ENCODE measurements around the gene NPHP1. TPM values are rescaled to one million over a fixed set of nuclear protein-coding genes. Genes with fewer than 3 reads are reported as not detected.
"Not testable (repeated sequence)": the region's sequence is repeated elsewhere in the genome, so short reads cannot be mapped to it uniquely, and the experiment has no call there.

NPHP1 gene
- total RNA-seq, 2 experiments from 2014 or later = 0.18 to 0.61 TPM

GRCh38 chr2:110170102-110170501 lies 34.7 kb downstream of the NPHP1 start:
- Mint-ChIP-seq H3K4me1 (peaks cover 6% of the 10 kb centered on the region), H3K36me3 (no peaks in the 10 kb centered on the region), H3K9me3 (ENCODE audit: low read depth) (no peaks in the 10 kb centered on the region), H3K27ac (no peak overlapping the region), H3K4me3 (no peak overlapping the region), H3K27me3 (peaks cover 6% of the 10 kb centered on the region)
- DNase-seq (no peak), ATAC-seq (no peak)
- CTCF ChIA-PET = interaction anchor here (1.0 kb wide), 1 partner anchor 13 kb away, joined by 7 read pairs; no protein-coding TSS in a partner anchor

- Mint-ChIP-seq H3K27ac (no peak overlapping the region), H3K9me3 (ENCODE audit: low read depth) (no peaks in the 10 kb centered on the region), H3K27me3 (peaks cover 10% of the 10 kb centered on the region), H3K36me3 (no peaks in the 10 kb centered on the region), H3K4me1 (peaks cover 3% of the 10 kb centered on the region), H3K4me3 (no peak overlapping the region)
- DNase-seq (no peak), ATAC-seq (no peak)
- CTCF ChIA-PET = interaction anchor here (2.6 kb wide), 1 partner anchor 10 kb away, joined by 12 read pairs; no protein-coding TSS in a partner anchor
Observed at GRCh38 chr2:110167326-110168000, 37.4 kb downstream of the NPHP1 start.

GRCh38 chr2:110166266-110166665 lies 38.5 kb downstream of the NPHP1 start:
- Mint-ChIP-seq H3K27ac (no peak overlapping the region), H3K36me3 (no peaks in the 10 kb centered on the region), H3K4me3 (no peak overlapping the region), H3K9me3 (ENCODE audit: low read depth) (no peaks in the 10 kb centered on the region), H3K4me1 (peaks cover 3% of the 10 kb centered on the region), H3K27me3 (peaks cover 11% of the 10 kb centered on the region)
- ATAC-seq = no peak
- no peak for DNase-seq
- CTCF ChIA-PET = interaction anchor here (2.6 kb wide), 1 partner anchor 9 kb away, joined by 12 read pairs; no protein-coding TSS in a partner anchor

- CTCF ChIA-PET = interaction anchor here (0.8 to 2.0 kb wide), 4 partner anchors 9 to 48 kb away, joined by 3 to 12 read pairs (median 6); partner anchors contain the start of gene NPHP1
- Mint-ChIP-seq H3K4me3 (no peak overlapping the region), H3K4me1 (peaks cover 6% of the 10 kb centered on the region), H3K36me3 (peaks cover 3% of the 10 kb centered on the region), H3K27ac (no peak overlapping the region), H3K9me3 (ENCODE audit: low read depth) (peaks cover 10% of the 10 kb centered on the region), H3K27me3 (peaks cover 6% of the 10 kb centered on the region)
- DNase-seq = peak; percentile 46
- peak; percentile 77 for ATAC-seq
Observed at GRCh38 chr2:110157153-110157793, 47.5 kb downstream of the NPHP1 start.

GRCh38 chr2:110154828-110155227 lies 50.0 kb downstream of the NPHP1 start:
- H3K36me3 Mint-ChIP-seq; H3K4me3 Mint-ChIP-seq; H3K27ac Mint-ChIP-seq; H3K9me3 Mint-ChIP-seq (ENCODE audit: low read depth); CTCF ChIA-PET; ATAC-seq; H3K4me1 Mint-ChIP-seq; DNase-seq; H3K27me3 Mint-ChIP-seq: not testable (repeated sequence)

GRCh38 chr2:110154188-110154587 lies 50.6 kb downstream of the NPHP1 start:
- H3K27me3 Mint-ChIP-seq, H3K27ac Mint-ChIP-seq, CTCF ChIA-PET: not testable (repeated sequence)

GRCh38 chr2:110153416-110153815 lies 51.4 kb downstream of the NPHP1 start:
- DNase-seq (no peak), ATAC-seq (no peak)
- Mint-ChIP-seq H3K36me3 (peaks cover 3% of the 10 kb centered on the region), H3K9me3 (ENCODE audit: low read depth) (peaks cover 10% of the 10 kb centered on the region), H3K4me3 (no peak overlapping the region), H3K4me1 (peaks cover 8% of the 10 kb centered on the region), H3K27ac (no peak overlapping the region), H3K27me3 (peaks cover 7% of the 10 kb centered on the region)
- CTCF ChIA-PET = interaction anchor here (0.6 kb wide), 1 partner anchor 54 kb away, joined by 4 read pairs; no protein-coding TSS in a partner anchor

More at GRCh38 chr2:110154188-110154587, 50.6 kb downstream of the NPHP1 start:
- not testable (repeated sequence) for H3K4me3 Mint-ChIP-seq; DNase-seq; ATAC-seq; H3K36me3 Mint-ChIP-seq; H3K9me3 Mint-ChIP-seq (ENCODE audit: low read depth); H3K4me1 Mint-ChIP-seq

- Mint-ChIP-seq H3K4me3 (no peak overlapping the region), H3K27me3 (peaks cover 4% of the 10 kb centered on the region), H3K4me1 (peaks cover 8% of the 10 kb centered on the region), H3K36me3 (peaks cover 3% of the 10 kb centered on the region), H3K9me3 (ENCODE audit: low read depth) (peaks cover 12% of the 10 kb centered on the region), H3K27ac (no peak overlapping the region)
- CTCF ChIA-PET = no interaction called here
- no peak for DNase-seq
- ATAC-seq = no peak
Observed at GRCh38 chr2:110152943-110153342, 51.9 kb downstream of the NPHP1 start.

- CTCF ChIA-PET = no interaction called here
- peaks cover 12% of the 10 kb centered on the region for H3K9me3 Mint-ChIP-seq (ENCODE audit: low read depth)
- no peak for DNase-seq
- H3K36me3 Mint-ChIP-seq = peaks cover 3% of the 10 kb centered on the region
- no peak overlapping the region for H3K27ac Mint-ChIP-seq
- ATAC-seq = no peak
- no peak overlapping the region for H3K4me3 Mint-ChIP-seq
- H3K4me1 Mint-ChIP-seq = peaks cover 2% of the 10 kb centered on the region
- H3K27me3 Mint-ChIP-seq = peaks cover 2% of the 10 kb centered on the region
Observed at GRCh38 chr2:110149330-110150220, 55.2 kb downstream of the NPHP1 start.

GRCh38 chr2:110146945-110147332 lies 57.9 kb downstream of the NPHP1 start:
- no peaks in the 10 kb centered on the region for H3K36me3 Mint-ChIP-seq
- CTCF ChIA-PET = no interaction called here
- H3K9me3 Mint-ChIP-seq (ENCODE audit: low read depth) = peaks cover 2% of the 10 kb centered on the region
- H3K27ac Mint-ChIP-seq = no peak overlapping the region
- no peaks in the 10 kb centered on the region for H3K27me3 Mint-ChIP-seq
- no peak for ATAC-seq
- H3K4me3 Mint-ChIP-seq = no peak overlapping the region
- peaks cover 2% of the 10 kb centered on the region for H3K4me1 Mint-ChIP-seq
- DNase-seq = no peak

- no peak for DNase-seq
- CTCF ChIA-PET = no interaction called here
- Mint-ChIP-seq H3K27me3 (no peaks in the 10 kb centered on the region), H3K9me3 (ENCODE audit: low read depth) (peaks cover 2% of the 10 kb centered on the region), H3K27ac (no peak overlapping the region), H3K36me3 (no peaks in the 10 kb centered on the region), H3K4me1 (peaks cover 2% of the 10 kb centered on the region), H3K4me3 (no peak overlapping the region)
- no peak for ATAC-seq
Observed at GRCh38 chr2:110146183-110146944, 58.4 kb downstream of the NPHP1 start.

- Mint-ChIP-seq H3K4me3 (no peak overlapping the region), H3K27ac (no peak overlapping the region), H3K27me3 (no peaks in the 10 kb centered on the region), H3K9me3 (ENCODE audit: low read depth) (peaks cover 2% of the 10 kb centered on the region), H3K36me3 (no peaks in the 10 kb centered on the region), H3K4me1 (no peaks in the 10 kb centered on the region)
- no peak for ATAC-seq
- CTCF ChIA-PET = no interaction called here
- DNase-seq = no peak
Observed at GRCh38 chr2:110143982-110144381, 60.8 kb downstream of the NPHP1 start.

GRCh38 chr2:110140401-110140800 lies 64.4 kb downstream of the NPHP1 start:
- no peak overlapping the region for H3K4me3 Mint-ChIP-seq
- H3K9me3 Mint-ChIP-seq (ENCODE audit: low read depth) = no peaks in the 10 kb centered on the region
- no peak for DNase-seq
- no peaks in the 10 kb centered on the region for H3K36me3 Mint-ChIP-seq
- H3K27me3 Mint-ChIP-seq = no peaks in the 10 kb centered on the region
- CTCF ChIA-PET = no interaction called here
- H3K4me1 Mint-ChIP-seq = no peaks in the 10 kb centered on the region
- ATAC-seq = no peak
- no peak overlapping the region for H3K27ac Mint-ChIP-seq

Measured in activated CD8-positive, alpha-beta memory T cell treated with anti-CD3 and anti-CD28 coated beads, Interleukin-2, amount 10 ng/mL, durations not matched to agents 7 days and 5 days (primary cell).